HG03575 (cell line): ENCODE measurements around the gene ECSCR.
A peak's percentile ranks its signal among the peaks of the same experiment; 100 is the strongest.
"Not testable (repeated sequence)": the region's sequence is repeated elsewhere in the genome, so short reads cannot be mapped to it uniquely, and the experiment has no call there.

Experiments used
- ATAC-seq: cut with Tn5 transposase; IDR thresholded peaks from one replicate; pipeline ENCODE4 v1.9.1; 2021; ENCODE audit not compliant: unreplicated experiment, insufficient number of reproducible peaks, low FRiP score; ENCODE audit errors: extremely low read depth

ECSCR gene

GRCh38 chr5:139419226-139420192 is 43.0 kb downstream of the ECSCR start:
- no peak for ATAC-seq

- no peak for ATAC-seq
These were observed 43.8 kb downstream of the ECSCR start for GRCh38 chr5:139418793-139419192.

- ATAC-seq: no peak
These were observed 45.3 kb downstream of the ECSCR start for GRCh38 chr5:139417214-139417613.

- no peak for ATAC-seq
These were observed 45.9 kb downstream of the ECSCR start for GRCh38 chr5:139416651-139417050.

GRCh38 chr5:139415869-139416268 is 46.7 kb downstream of the ECSCR start:
- no peak for ATAC-seq

GRCh38 chr5:139415221-139415861 is 47.2 kb downstream of the ECSCR start:
- no peak for ATAC-seq

GRCh38 chr5:139414581-139415130 is 47.9 kb downstream of the ECSCR start:
- ATAC-seq: no peak

- ATAC-seq: no peak
These were observed 48.6 kb downstream of the ECSCR start for GRCh38 chr5:139413963-139414362.

- no peak for ATAC-seq
These were observed 49.4 kb downstream of the ECSCR start for GRCh38 chr5:139413153-139413552.

GRCh38 chr5:139410993-139411828 is 51.3 kb downstream of the ECSCR start:
- ATAC-seq: no peak

GRCh38 chr5:139410121-139410992 is 52.2 kb downstream of the ECSCR start:
- ATAC-seq: no peak

- not testable (repeated sequence) for ATAC-seq
These were observed 53.4 kb downstream of the ECSCR start for GRCh38 chr5:139409116-139409515.

- no peak for ATAC-seq
These were observed 54.4 kb downstream of the ECSCR start for GRCh38 chr5:139408191-139408590.

- ATAC-seq: no peak
These were observed 55.0 kb downstream of the ECSCR start for GRCh38 chr5:139407517-139407916.

GRCh38 chr5:139406963-139407362 is 55.6 kb downstream of the ECSCR start:
- ATAC-seq: no peak

- ATAC-seq: no peak
These were observed 58.1 kb downstream of the ECSCR start for GRCh38 chr5:139404484-139404840.

GRCh38 chr5:139403787-139404483 is 58.6 kb downstream of the ECSCR start, which contains the start of gene SPATA24:
TSS of gene SPATA24 (minus strand) at chr5:139404089. CDS start at chr5:139404060, 29 bp downstream.
- ATAC-seq: peak; percentile 67

GRCh38 chr5:139403418-139403786 is 59.1 kb downstream of the ECSCR start:
- ATAC-seq: no peak
